Umbilical cord (tissue), 2 donors: ENCODE results near the gene ZNF580. TPM values are rescaled to one million over a fixed set of nuclear protein-coding genes. Genes with fewer than 3 reads are reported as not detected.

ENCODE experiments used
- DNase-seq: peaks from one replicate; pipeline ENCODE4 v3.0.0-alpha.2; 2015; ENCODE audit warnings: low spot score
- total RNA-seq: library from RNA; depleted of rRNA; stranded (reverse); fragments of >200 nt; gene quantifications from one replicate; pipeline ENCODE4 v1.2.3, GENCODE V29; 2014; ENCODE audit warnings: low replicate concordance; ENCODE audit not compliant: insufficient read depth

Gene ZNF580
- total RNA-seq, 1 donor from 2014 or later = 17.1 TPM

GRCh38 chr19:55605637-55606470 is 34.9 kb upstream of the ZNF580 start, which contains the start of gene ZNF865:
TSS of gene ZNF865 (plus strand) at chr19:55605647. CDS start at chr19:55613619, 7,972 bp downstream.
- DNase-seq = peak; percentile 88

- no peak for DNase-seq
These were observed 34.4 kb upstream of the ZNF580 start for GRCh38 chr19:55606471-55606787.

GRCh38 chr19:55606817-55607216 is 34.0 kb upstream of the ZNF580 start:
- no peak for DNase-seq

- DNase-seq = no peak
These were observed 31.5 kb upstream of the ZNF580 start for GRCh38 chr19:55609326-55609725.

GRCh38 chr19:55611300-55611982 is 29.4 kb upstream of the ZNF580 start:
- no peak for DNase-seq

GRCh38 chr19:55611983-55612645 is 28.7 kb upstream of the ZNF580 start:
- no peak for DNase-seq

GRCh38 chr19:55613396-55613795 is 27.4 kb upstream of the ZNF580 start:
- DNase-seq = no peak

- DNase-seq = no peak
These were observed 26.7 kb upstream of the ZNF580 start for GRCh38 chr19:55613930-55614710.

GRCh38 chr19:55614711-55615542 is 25.9 kb upstream of the ZNF580 start:
- DNase-seq = no peak

GRCh38 chr19:55615543-55616394 is 25.0 kb upstream of the ZNF580 start:
- DNase-seq = no peak

- DNase-seq = no peak
These were observed 24.4 kb upstream of the ZNF580 start for GRCh38 chr19:55616395-55616875.

- no peak for DNase-seq
These were observed 23.4 kb upstream of the ZNF580 start for GRCh38 chr19:55617426-55617825.

- no peak for DNase-seq
These were observed 22.4 kb upstream of the ZNF580 start for GRCh38 chr19:55618426-55618825.

- DNase-seq = no peak
These were observed 21.5 kb upstream of the ZNF580 start for GRCh38 chr19:55619286-55619685.

- DNase-seq = no peak
These were observed 20.2 kb upstream of the ZNF580 start for GRCh38 chr19:55620410-55621204.

GRCh38 chr19:55621205-55621672 is 19.6 kb upstream of the ZNF580 start:
- no peak for DNase-seq

- DNase-seq = no peak
These were observed 19.1 kb upstream of the ZNF580 start for GRCh38 chr19:55621673-55622231.

GRCh38 chr19:55622242-55622969 is 18.4 kb upstream of the ZNF580 start:
- DNase-seq = no peak
